GM23338 (cell line): ENCODE measurements around the gene FMNL1. TPM values are rescaled to one million over a fixed set of nuclear protein-coding genes. Genes with fewer than 3 reads are reported as not detected.

Experiments
- ATAC-seq: fragments of 200-7000 bp; cut with Tn5 transposase; 3 replicates; pipeline ENCODE4 v1.9.1; 2020
- DNase-seq: peaks from one replicate; pipeline ENCODE4 v3.0.0-alpha.2; 2015; ENCODE audit warnings: low spot score
- H2AFZ ChIP-seq: fragments of 200-600 bp; sonication (generic); 2 replicates; pipeline ENCODE4 v1.8.0; 2016; ENCODE audit warnings: antibody characterized with exemption, mild to moderate bottlenecking, moderate library complexity
- H3F3A ChIP-seq: fragments of 200-600 bp; sonication (generic); replicated peaks from 2 replicates; pipeline ENCODE4 v1.8.0; 2017; ENCODE audit warnings: antibody characterized with exemption, mixed run types, low read depth
- H3K27ac ChIP-seq: fragments of 200-600 bp; sonication (generic); 2 replicates; pipeline ENCODE4 v1.6.1; 2016; ENCODE audit warnings: low read depth
- H3K27me3 ChIP-seq: fragments of 200-600 bp; sonication (generic); 2 replicates; pipeline ENCODE4 v1.8.0; 2016; ENCODE audit warnings: mild to moderate bottlenecking, mixed run types, moderate library complexity; ENCODE audit not compliant: insufficient read depth
- H3K36me3 ChIP-seq: fragments of 200-600 bp; sonication (generic); 2 replicates; pipeline ENCODE4 v1.8.0; 2016; ENCODE audit warnings: mild to moderate bottlenecking; ENCODE audit not compliant: insufficient read depth
- H3K4me1 ChIP-seq: fragments of 200-600 bp; sonication (generic); 2 replicates; pipeline ENCODE4 v1.8.0; 2016; ENCODE audit warnings: mild to moderate bottlenecking, moderate library complexity; ENCODE audit not compliant: insufficient read depth
- H3K4me2 ChIP-seq: fragments of 200-600 bp; sonication (generic); 2 replicates; pipeline ENCODE4 v1.7.1; 2017; ENCODE audit warnings: mixed run types
- H3K4me3 ChIP-seq: fragments of 200-600 bp; sonication (generic); 2 replicates; pipeline ENCODE4 v1.6.1; 2016; ENCODE audit warnings: mixed run types
- H3K79me2 ChIP-seq: fragments of 200-600 bp; sonication (generic); replicated peaks from 2 replicates; pipeline ENCODE4 v1.8.0; 2017; ENCODE audit warnings: mild to moderate bottlenecking; ENCODE audit not compliant: insufficient read depth
- H3K9me2 ChIP-seq: fragments of 200-600 bp; sonication (generic); 2 replicates; pipeline ENCODE4 v1.8.0; 2017; ENCODE audit not compliant: insufficient read depth
- H4K20me1 ChIP-seq: fragments of 200-600 bp; sonication (generic); replicated peaks from 2 replicates; pipeline ENCODE4 v1.8.0; 2017; ENCODE audit warnings: mild to moderate bottlenecking; ENCODE audit not compliant: insufficient read depth
- H3K27ac Mint-ChIP-seq: 2 replicates; pipeline ENCODE4 v1.8.0; 2020; ENCODE audit warnings: inconsistent platforms, mild to moderate bottlenecking, moderate library complexity, mixed read lengths
- H3K27me3 Mint-ChIP-seq: 3 replicates; pipeline ENCODE4 v1.8.0; 2022; ENCODE audit warnings: low read depth, mild to moderate bottlenecking, moderate library complexity, mixed read lengths, inconsistent platforms; ENCODE audit not compliant: insufficient read depth, poor library complexity
- H3K36me3 Mint-ChIP-seq: 3 replicates; pipeline ENCODE4 v1.8.0; 2021; ENCODE audit warnings: low read depth, mild to moderate bottlenecking, inconsistent platforms, moderate library complexity, mixed read lengths
- H3K4me1 Mint-ChIP-seq: 3 replicates; pipeline ENCODE4 v1.8.0; 2020; ENCODE audit warnings: mild to moderate bottlenecking, inconsistent platforms, mixed read lengths
- H3K4me3 Mint-ChIP-seq: 3 replicates; pipeline ENCODE4 v1.8.0; 2021; ENCODE audit warnings: moderate library complexity, mild to moderate bottlenecking, inconsistent platforms, mixed read lengths
- H3K9me3 Mint-ChIP-seq: 3 replicates; pipeline ENCODE4 v1.8.0; 2020; ENCODE audit warnings: moderate library complexity, mild to moderate bottlenecking, inconsistent platforms, mixed read lengths
- CREB1 ChIP-seq: fragments of 250-450 bp; sonication (Bioruptor Pico); IDR thresholded peaks from 2 replicates; pipeline ENCODE4 v1.5.0; 2020; ENCODE audit warnings: low read depth, mild to moderate bottlenecking, moderate library complexity
- EZH2 ChIP-seq: fragments of 200-600 bp; sonication (generic); IDR thresholded peaks from one replicate; pipeline ENCODE4 v1.8.0; 2017; ENCODE audit warnings: antibody characterized with exemption, mild to moderate bottlenecking, low read depth; ENCODE audit not compliant: unreplicated experiment
- EZH2phosphoT487 ChIP-seq: fragments of 200-600 bp; sonication (generic); IDR thresholded peaks from one replicate; pipeline ENCODE4 v1.8.1; 2018; ENCODE audit warnings: antibody characterized with exemption; ENCODE audit not compliant: unreplicated experiment
- JUNB ChIP-seq: IDR thresholded peaks from one replicate; pipeline ENCODE4 v1.6.1; 2016; ENCODE audit warnings: antibody characterized with exemption; ENCODE audit not compliant: unreplicated experiment
- NANOG ChIP-seq: IDR thresholded peaks from 2 replicates; pipeline ENCODE4 v1.6.1; 2016; ENCODE audit warnings: antibody characterized with exemption, borderline replicate concordance
- POLR2AphosphoS5 ChIP-seq: IDR thresholded peaks from 2 replicates; pipeline ENCODE4 v1.6.1; 2016; ENCODE audit warnings: antibody characterized with exemption, low read depth
- STAT1 ChIP-seq: IDR thresholded peaks from one replicate; pipeline ENCODE4 v1.6.1; 2016; ENCODE audit warnings: antibody characterized with exemption; ENCODE audit not compliant: unreplicated experiment
- ZNF114 ChIP-seq: fragments of 250-450 bp; sonication (Bioruptor Pico); IDR thresholded peaks from 2 replicates; pipeline ENCODE4 v1.5.0; 2020; ENCODE audit warnings: mild to moderate bottlenecking, moderate library complexity
- ZNF331 ChIP-seq: fragments of 250-450 bp; sonication (Bioruptor Pico); IDR thresholded peaks from 2 replicates; pipeline ENCODE4 v1.5.0; 2020; ENCODE audit warnings: low read depth, mild to moderate bottlenecking, moderate library complexity
- polyA plus RNA-seq: library from polyadenylated mRNA; unstranded; fragments of >200 nt; fragmentation: Nextera tagmentation; extraction: Ambion mirVana; gene quantifications from 2 replicates; pipeline ENCODE4 v1.2.1, GENCODE V29; 2016
- total RNA-seq: library from RNA; depleted of rRNA; stranded (reverse); fragments of >200 nt; shearing (Covaris generic); gene quantifications from 2 replicates; pipeline ENCODE4 v1.2.3, GENCODE V29; 2014
- TF ChIP-seq, protein P1 (sequence below): IDR thresholded peaks from 2 replicates; pipeline ENCODE4 v1.6.1; 2016; ENCODE audit warnings: antibody characterized with exemption
- TF ChIP-seq, protein P2 (sequence below), 2 experiments: fragments of 200-600 bp in 1 of 2; sonication (generic) in 1 of 2; conservative IDR thresholded peaks; 2 replicates each; pipeline versions ENCODE4 v1.5.1 to v1.6.1; 2016 to 2017; ENCODE audit warnings: antibody characterized with exemption in 2 of 2, low read depth in 2 of 2, mild to moderate bottlenecking in 2 of 2, moderate library complexity in 1 of 2
- TF ChIP-seq, protein P3 (sequence below): IDR thresholded peaks from one replicate; pipeline ENCODE4 v1.6.1; 2018; ENCODE audit warnings: antibody characterized with exemption; ENCODE audit not compliant: unreplicated experiment
- TF ChIP-seq, protein P4 (sequence below): fragments of 250-450 bp; sonication (Bioruptor Pico); IDR thresholded peaks from 2 replicates; pipeline ENCODE4 v1.5.0; 2020; ENCODE audit warnings: mild to moderate bottlenecking, moderate library complexity

Gene FMNL1
- total and polyA plus RNA-seq, 2 experiments from 2014 or later = 6.6 to 9.3 TPM

DNA sequence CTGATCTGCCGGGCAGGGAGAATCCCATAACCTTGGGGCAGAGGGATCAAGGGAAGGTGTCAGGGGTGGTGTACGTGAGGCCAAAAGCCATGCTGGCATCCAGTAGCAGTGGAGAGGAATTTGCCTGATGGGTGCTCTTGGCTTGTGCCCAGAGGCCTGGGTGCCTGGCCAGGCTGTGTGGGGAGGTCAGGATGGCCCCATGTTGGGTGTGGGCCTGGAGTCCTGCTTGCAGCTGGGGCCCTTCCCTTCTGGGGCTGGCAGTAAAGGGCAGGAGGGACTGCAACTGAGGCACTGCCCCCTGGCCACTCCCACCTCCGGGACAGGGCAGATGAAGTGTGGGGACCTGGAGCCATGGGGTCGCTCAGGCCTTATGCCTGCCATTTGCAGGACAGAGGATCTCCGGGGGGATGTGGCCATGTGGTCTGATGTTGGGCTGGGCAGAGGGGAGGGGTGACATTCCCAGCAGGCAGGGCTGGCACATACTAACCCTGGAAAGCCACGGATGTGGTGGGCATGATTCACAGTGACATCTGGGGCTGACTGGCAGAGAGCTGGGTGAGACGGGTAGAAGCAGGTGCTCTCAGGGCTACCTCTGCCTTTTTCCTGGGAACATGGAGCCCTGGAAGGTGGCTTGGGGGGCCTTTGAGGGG lies 3.5 kb downstream of the FMNL1 start:
- Mint-ChIP-seq H3K9me3 (no peaks in the 10 kb centered on the region; the same call in 2 of the 3 replicates), H3K4me1 (peaks cover 51% of the 10 kb centered on the region), H3K4me3 (no peak overlapping the region), H3K27ac (no peak overlapping the region), H3K36me3 (no peaks in the 10 kb centered on the region), H3K27me3 (peaks cover 37% of the 10 kb centered on the region)
- H3K4me3 ChIP-seq = no peak overlapping the region
- DNase-seq (no peak), ATAC-seq (no peak)
- H3K27ac ChIP-seq = no peak overlapping the region
- no peaks in the 10 kb centered on the region for H4K20me1 ChIP-seq
- H3K79me2 ChIP-seq = no peaks in the 10 kb centered on the region
- H3K4me1 ChIP-seq = peaks cover 30% of the 10 kb centered on the region
- H3F3A ChIP-seq = 0 out of 2 replicates have a peak, but pooled peaks cover 2% of the 10 kb centered on the region
- no peaks in the 10 kb centered on the region for H3K36me3 ChIP-seq
- H3K27me3 ChIP-seq = peaks cover 34% of the 10 kb centered on the region
- TF ChIP-seq POLR2AphosphoS5 (no peak), ZNF331 (no peak), NANOG (no peak), EZH2phosphoT487 (no peak), STAT1 (no peak), EZH2 (no peak), JUNB (no peak), CREB1 (no peak), ZNF114 (CRISPR knock-in tag) (no peak)
- TF ChIP-seq, protein P1, sequence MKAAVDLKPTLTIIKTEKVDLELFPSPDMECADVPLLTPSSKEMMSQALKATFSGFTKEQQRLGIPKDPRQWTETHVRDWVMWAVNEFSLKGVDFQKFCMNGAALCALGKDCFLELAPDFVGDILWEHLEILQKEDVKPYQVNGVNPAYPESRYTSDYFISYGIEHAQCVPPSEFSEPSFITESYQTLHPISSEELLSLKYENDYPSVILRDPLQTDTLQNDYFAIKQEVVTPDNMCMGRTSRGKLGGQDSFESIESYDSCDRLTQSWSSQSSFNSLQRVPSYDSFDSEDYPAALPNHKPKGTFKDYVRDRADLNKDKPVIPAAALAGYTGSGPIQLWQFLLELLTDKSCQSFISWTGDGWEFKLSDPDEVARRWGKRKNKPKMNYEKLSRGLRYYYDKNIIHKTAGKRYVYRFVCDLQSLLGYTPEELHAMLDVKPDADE = no peak
- TF ChIP-seq, protein P2, sequence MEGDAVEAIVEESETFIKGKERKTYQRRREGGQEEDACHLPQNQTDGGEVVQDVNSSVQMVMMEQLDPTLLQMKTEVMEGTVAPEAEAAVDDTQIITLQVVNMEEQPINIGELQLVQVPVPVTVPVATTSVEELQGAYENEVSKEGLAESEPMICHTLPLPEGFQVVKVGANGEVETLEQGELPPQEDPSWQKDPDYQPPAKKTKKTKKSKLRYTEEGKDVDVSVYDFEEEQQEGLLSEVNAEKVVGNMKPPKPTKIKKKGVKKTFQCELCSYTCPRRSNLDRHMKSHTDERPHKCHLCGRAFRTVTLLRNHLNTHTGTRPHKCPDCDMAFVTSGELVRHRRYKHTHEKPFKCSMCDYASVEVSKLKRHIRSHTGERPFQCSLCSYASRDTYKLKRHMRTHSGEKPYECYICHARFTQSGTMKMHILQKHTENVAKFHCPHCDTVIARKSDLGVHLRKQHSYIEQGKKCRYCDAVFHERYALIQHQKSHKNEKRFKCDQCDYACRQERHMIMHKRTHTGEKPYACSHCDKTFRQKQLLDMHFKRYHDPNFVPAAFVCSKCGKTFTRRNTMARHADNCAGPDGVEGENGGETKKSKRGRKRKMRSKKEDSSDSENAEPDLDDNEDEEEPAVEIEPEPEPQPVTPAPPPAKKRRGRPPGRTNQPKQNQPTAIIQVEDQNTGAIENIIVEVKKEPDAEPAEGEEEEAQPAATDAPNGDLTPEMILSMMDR (conservative IDR thresholded peaks at IDR 0.05; ENCODE audit: low read depth in 2 of 2) = no peak
- TF ChIP-seq, protein P3, sequence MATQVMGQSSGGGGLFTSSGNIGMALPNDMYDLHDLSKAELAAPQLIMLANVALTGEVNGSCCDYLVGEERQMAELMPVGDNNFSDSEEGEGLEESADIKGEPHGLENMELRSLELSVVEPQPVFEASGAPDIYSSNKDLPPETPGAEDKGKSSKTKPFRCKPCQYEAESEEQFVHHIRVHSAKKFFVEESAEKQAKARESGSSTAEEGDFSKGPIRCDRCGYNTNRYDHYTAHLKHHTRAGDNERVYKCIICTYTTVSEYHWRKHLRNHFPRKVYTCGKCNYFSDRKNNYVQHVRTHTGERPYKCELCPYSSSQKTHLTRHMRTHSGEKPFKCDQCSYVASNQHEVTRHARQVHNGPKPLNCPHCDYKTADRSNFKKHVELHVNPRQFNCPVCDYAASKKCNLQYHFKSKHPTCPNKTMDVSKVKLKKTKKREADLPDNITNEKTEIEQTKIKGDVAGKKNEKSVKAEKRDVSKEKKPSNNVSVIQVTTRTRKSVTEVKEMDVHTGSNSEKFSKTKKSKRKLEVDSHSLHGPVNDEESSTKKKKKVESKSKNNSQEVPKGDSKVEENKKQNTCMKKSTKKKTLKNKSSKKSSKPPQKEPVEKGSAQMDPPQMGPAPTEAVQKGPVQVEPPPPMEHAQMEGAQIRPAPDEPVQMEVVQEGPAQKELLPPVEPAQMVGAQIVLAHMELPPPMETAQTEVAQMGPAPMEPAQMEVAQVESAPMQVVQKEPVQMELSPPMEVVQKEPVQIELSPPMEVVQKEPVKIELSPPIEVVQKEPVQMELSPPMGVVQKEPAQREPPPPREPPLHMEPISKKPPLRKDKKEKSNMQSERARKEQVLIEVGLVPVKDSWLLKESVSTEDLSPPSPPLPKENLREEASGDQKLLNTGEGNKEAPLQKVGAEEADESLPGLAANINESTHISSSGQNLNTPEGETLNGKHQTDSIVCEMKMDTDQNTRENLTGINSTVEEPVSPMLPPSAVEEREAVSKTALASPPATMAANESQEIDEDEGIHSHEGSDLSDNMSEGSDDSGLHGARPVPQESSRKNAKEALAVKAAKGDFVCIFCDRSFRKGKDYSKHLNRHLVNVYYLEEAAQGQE = no peak
- TF ChIP-seq, protein P4, sequence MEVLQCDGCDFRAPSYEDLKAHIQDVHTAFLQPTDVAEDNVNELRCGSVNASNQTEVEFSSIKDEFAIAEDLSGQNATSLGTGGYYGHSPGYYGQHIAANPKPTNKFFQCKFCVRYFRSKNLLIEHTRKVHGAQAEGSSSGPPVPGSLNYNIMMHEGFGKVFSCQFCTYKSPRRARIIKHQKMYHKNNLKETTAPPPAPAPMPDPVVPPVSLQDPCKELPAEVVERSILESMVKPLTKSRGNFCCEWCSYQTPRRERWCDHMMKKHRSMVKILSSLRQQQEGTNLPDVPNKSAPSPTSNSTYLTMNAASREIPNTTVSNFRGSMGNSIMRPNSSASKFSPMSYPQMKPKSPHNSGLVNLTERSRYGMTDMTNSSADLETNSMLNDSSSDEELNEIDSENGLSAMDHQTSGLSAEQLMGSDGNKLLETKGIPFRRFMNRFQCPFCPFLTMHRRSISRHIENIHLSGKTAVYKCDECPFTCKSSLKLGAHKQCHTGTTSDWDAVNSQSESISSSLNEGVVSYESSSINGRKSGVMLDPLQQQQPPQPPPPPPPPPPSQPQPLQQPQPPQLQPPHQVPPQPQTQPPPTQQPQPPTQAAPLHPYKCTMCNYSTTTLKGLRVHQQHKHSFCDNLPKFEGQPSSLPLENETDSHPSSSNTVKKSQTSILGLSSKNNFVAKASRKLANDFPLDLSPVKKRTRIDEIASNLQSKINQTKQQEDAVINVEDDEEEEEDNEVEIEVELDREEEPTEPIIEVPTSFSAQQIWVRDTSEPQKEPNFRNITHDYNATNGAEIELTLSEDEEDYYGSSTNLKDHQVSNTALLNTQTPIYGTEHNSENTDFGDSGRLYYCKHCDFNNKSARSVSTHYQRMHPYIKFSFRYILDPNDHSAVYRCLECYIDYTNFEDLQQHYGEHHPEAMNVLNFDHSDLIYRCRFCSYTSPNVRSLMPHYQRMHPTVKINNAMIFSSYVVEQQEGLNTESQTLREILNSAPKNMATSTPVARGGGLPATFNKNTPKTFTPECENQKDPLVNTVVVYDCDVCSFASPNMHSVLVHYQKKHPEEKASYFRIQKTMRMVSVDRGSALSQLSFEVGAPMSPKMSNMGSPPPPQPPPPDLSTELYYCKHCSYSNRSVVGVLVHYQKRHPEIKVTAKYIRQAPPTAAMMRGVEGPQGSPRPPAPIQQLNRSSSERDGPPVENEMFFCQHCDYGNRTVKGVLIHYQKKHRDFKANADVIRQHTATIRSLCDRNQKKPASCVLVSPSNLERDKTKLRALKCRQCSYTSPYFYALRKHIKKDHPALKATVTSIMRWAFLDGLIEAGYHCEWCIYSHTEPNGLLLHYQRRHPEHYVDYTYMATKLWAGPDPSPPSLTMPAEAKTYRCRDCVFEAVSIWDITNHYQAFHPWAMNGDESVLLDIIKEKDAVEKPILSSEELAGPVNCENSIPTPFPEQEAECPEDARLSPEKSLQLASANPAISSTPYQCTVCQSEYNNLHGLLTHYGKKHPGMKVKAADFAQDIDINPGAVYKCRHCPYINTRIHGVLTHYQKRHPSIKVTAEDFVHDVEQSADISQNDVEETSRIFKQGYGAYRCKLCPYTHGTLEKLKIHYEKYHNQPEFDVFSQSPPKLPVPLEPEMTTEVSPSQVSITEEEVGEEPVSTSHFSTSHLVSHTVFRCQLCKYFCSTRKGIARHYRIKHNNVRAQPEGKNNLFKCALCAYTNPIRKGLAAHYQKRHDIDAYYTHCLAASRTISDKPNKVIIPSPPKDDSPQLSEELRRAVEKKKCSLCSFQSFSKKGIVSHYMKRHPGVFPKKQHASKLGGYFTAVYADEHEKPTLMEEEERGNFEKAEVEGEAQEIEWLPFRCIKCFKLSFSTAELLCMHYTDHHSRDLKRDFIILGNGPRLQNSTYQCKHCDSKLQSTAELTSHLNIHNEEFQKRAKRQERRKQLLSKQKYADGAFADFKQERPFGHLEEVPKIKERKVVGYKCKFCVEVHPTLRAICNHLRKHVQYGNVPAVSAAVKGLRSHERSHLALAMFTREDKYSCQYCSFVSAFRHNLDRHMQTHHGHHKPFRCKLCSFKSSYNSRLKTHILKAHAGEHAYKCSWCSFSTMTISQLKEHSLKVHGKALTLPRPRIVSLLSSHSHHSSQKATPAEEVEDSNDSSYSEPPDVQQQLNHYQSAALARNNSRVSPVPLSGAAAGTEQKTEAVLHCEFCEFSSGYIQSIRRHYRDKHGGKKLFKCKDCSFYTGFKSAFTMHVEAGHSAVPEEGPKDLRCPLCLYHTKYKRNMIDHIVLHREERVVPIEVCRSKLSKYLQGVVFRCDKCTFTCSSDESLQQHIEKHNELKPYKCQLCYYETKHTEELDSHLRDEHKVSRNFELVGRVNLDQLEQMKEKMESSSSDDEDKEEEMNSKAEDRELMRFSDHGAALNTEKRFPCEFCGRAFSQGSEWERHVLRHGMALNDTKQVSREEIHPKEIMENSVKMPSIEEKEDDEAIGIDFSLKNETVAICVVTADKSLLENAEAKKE (CRISPR knock-in tag) = no peak
- no peak overlapping the region for H2AFZ ChIP-seq
- no peaks in the 10 kb centered on the region for H3K9me2 ChIP-seq
- H3K4me2 ChIP-seq = no peak overlapping the region
